Right atrium auricular region (tissue), 2 donors: ENCODE results near the gene ADIRF. TPM values are rescaled to one million over a fixed set of nuclear protein-coding genes. Genes with fewer than 3 reads are reported as not detected.
A peak's percentile ranks its signal among the peaks of the same experiment; 100 is the strongest.
"Not testable (repeated sequence)": the region's sequence is repeated elsewhere in the genome, so short reads cannot be mapped to it uniquely, and the experiment has no call there.

Experiments used
- DNase-seq: peaks from one replicate; pipeline ENCODE4 v3.0.0-alpha.2; 2019; ENCODE audit warnings: low spot score
- H3K27ac ChIP-seq, 2 donors: fragments of 200-600 bp; sonication (generic); 1 replicate in 1 of 2; 2 replicates in 1 of 2; pipeline ENCODE4 v1.5.1; 2016 to 2019
- H3K27me3 ChIP-seq, 2 donors: fragments of 200-600 bp; sonication (generic); one replicate each; pipeline versions ENCODE4 v1.5.1 to v1.6.0; 2017 to 2019
- H3K36me3 ChIP-seq: fragments of 200-600 bp; sonication (generic); one replicate; pipeline ENCODE4 v1.5.1; 2016
- H3K4me1 ChIP-seq, 2 donors: fragments of 200-600 bp; sonication (generic); one replicate each; pipeline versions ENCODE4 v1.5.1 to v1.6.0; 2017 to 2019
- H3K4me3 ChIP-seq, 2 donors: fragments of 200-600 bp; sonication (generic); 1 replicate in 1 of 2; 2 replicates in 1 of 2; pipeline ENCODE4 v1.5.1; 2017 to 2019; ENCODE audit warnings: mild to moderate bottlenecking in 1 of 2, moderate library complexity in 1 of 2
- H3K9me3 ChIP-seq, 2 donors: fragments of 200-600 bp; sonication (generic); one replicate each; pipeline ENCODE4 v1.5.1; 2019
- total RNA-seq, 2 donors: library from RNA; depleted of rRNA; stranded (reverse); fragments of >200 nt; gene quantifications; one replicate each; pipeline ENCODE4 v1.1.0, GENCODE V29; 2016
- TF ChIP-seq, protein P1 (sequence below), 2 donors: fragments of 200-600 bp; sonication (generic); IDR thresholded peaks; one replicate each; pipeline ENCODE4 v1.5.1; 2019; ENCODE audit warnings: antibody characterized with exemption in 2 of 2

ADIRF gene
- total RNA-seq, 2 donors from 2014 or later = 67.8 to 195 TPM

DNA sequence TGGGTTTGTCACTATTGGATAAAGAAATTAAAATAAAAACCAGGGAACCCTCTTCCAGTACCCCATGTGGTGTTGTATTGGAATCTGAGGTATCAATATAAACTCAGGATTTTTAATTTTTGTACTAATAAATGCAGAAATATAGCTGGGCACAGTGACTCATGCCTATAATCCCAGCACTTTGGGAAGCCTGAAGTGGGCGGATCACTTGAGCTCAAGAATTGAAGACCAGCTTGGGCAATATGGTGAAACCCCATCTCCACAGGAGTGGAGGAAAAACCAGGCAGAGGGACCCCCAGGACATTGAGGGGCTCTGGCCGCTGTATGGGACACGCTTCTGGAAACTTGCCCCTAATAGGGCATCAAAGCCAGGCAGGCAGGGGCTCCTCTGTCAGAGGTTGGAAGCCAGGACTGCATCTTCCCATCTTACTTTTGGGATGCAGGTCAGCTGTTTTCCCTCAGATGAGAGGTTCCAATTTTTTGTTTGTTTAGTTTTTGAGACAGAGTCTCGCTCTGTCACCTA, 11.1 kb downstream of the ADIRF start:
- H3K36me3 ChIP-seq = no peaks in the 10 kb centered on the region
- no peak overlapping the region for H3K4me3 ChIP-seq
- TF ChIP-seq, protein P1, sequence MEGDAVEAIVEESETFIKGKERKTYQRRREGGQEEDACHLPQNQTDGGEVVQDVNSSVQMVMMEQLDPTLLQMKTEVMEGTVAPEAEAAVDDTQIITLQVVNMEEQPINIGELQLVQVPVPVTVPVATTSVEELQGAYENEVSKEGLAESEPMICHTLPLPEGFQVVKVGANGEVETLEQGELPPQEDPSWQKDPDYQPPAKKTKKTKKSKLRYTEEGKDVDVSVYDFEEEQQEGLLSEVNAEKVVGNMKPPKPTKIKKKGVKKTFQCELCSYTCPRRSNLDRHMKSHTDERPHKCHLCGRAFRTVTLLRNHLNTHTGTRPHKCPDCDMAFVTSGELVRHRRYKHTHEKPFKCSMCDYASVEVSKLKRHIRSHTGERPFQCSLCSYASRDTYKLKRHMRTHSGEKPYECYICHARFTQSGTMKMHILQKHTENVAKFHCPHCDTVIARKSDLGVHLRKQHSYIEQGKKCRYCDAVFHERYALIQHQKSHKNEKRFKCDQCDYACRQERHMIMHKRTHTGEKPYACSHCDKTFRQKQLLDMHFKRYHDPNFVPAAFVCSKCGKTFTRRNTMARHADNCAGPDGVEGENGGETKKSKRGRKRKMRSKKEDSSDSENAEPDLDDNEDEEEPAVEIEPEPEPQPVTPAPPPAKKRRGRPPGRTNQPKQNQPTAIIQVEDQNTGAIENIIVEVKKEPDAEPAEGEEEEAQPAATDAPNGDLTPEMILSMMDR (IDR thresholded peaks at IDR 0.05) = no peak
- no peaks in the 10 kb centered on the region for H3K27me3 ChIP-seq
- peak overlapping the region; percentile 73 for H3K27ac ChIP-seq
- no peaks in the 10 kb centered on the region for H3K9me3 ChIP-seq
- DNase-seq = no peak
- H3K4me1 ChIP-seq = peaks cover 0 to 18% of the 10 kb centered on the region in 2 donors

DNA sequence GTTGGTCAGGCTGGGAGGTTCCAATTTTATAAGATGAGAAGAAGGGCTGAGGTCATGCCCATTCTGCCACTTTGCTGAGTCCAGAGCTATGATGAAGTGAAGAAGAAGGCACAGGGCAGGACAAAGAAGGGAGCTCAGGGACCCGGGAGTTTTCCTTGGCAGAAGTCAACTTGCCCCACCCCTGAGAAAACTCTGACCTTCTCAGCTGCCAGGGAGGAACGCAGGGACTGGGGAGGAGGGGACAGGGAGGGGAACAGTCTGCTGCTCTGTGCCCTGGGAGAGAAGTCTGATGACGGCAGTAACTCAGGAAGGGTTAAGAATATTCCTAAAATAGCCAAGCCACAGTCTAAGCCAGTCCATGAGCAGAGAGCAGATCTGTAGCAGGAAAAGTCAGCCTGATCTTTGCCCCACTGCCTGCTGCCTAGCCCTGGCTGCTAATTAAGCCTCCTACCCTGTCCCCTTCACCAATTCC, 11.7 kb downstream of the ADIRF start:
- peak; percentile 77 for DNase-seq
- Histone ChIP-seq H3K4me3 (no peak overlapping the region), H3K4me1 (peaks cover 0 to 18% of the 10 kb centered on the region in 2 donors), H3K36me3 (no peaks in the 10 kb centered on the region), H3K9me3 (no peaks in the 10 kb centered on the region), H3K27ac (peak overlapping the region; percentile 73), H3K27me3 (no peaks in the 10 kb centered on the region)
- TF ChIP-seq, protein P1 (IDR thresholded peaks at IDR 0.05) = no peak

DNA sequence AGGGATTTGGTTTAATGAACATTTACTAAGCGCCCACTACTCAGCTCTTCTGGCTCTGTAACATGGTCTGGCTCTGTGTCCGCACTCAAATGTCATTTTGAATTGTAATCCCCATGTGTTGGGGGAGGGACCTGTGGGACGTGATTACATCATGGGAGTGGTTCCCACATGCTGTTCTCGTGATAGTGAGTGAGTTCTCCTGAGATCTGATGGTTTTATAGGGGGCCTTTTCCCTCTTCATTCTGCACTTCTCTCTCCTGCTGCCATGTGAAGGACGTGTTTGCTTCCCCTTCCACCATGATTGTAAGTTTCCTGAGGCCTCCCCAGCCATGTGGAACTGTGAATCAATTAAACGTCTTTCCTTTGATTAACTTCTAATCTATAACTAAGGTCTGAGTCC, 12.7 kb downstream of the ADIRF start:
- H3K4me1 ChIP-seq = peaks cover 0 to 18% of the 10 kb centered on the region in 2 donors
- not testable (repeated sequence) for H3K4me3 ChIP-seq, DNase-seq, H3K9me3 ChIP-seq, H3K27me3 ChIP-seq, H3K36me3 ChIP-seq
- peak overlapping the region; percentile 73 for H3K27ac ChIP-seq

DNA sequence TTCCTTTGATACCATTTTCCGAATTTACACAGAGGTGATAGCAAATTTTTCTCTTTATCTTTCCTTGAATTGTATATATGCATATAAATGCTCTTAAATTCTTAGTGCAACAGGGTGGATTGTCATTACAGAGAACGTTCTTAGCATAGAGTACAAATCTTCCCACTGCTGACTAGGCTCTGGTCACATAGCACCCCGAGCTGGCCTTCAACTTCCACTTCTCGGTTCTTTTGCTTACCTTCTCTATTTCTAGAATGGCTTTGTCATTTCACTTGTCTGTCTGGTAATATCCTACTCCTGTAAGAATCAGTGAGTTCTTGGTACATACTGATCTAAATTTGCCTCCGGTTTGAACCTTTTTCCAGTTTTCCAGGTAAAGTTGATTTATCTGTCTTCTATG, 13.4 kb downstream of the ADIRF start:
- Histone ChIP-seq H3K9me3 (no peaks in the 10 kb centered on the region), H3K4me1 (peaks cover 0 to 18% of the 10 kb centered on the region in 2 donors), H3K27ac (no peak overlapping the region), H3K36me3 (no peaks in the 10 kb centered on the region), H3K4me3 (no peak overlapping the region), H3K27me3 (no peaks in the 10 kb centered on the region)
- DNase-seq = no peak
- TF ChIP-seq, protein P1 (IDR thresholded peaks at IDR 0.05) = no peak

DNA sequence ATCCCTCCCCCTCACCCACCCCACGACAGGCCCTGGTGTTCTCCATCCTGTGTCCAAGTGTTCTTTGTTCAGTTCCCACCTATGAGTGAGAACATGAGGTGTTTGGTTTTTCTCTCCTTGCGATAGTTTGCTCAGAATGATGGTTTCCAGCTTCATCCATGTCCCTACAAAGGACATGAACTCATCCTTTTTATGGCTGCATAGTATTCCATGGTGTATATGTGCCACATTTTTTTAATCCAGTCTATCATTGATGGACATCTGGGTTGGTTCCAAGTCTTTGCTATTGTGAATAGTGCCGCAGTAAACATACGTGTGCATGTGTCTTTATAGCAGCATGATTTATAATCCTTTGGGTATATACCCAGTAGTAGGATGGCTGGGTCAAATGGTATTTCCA, 16.2 kb downstream of the ADIRF start:
- H3K27me3 ChIP-seq, DNase-seq, H3K4me3 ChIP-seq, H3K27ac ChIP-seq, H3K36me3 ChIP-seq, H3K9me3 ChIP-seq: not testable (repeated sequence)
- H3K4me1 ChIP-seq = peaks cover 0 to 15% of the 10 kb centered on the region in 2 donors

DNA sequence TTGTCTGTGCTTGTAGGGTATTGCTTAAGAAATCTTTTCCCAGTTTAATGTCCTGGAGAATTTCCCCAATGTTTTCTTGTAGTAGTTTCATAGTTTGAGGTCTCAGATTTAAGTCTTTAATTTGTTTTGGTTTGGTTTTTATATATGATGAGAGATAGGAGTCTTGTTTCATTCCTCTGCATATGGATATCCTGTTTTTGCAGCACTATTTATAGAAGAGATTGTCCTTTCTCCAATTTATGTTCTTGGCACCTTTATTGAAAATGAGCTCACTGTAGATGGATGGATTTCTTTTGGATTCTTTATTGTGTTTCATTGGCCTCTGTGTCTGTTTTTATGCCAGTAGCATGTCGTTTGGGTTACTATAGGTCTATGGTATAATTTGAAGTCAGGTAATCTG, 20.2 kb downstream of the ADIRF start:
- Histone ChIP-seq H3K9me3 (no peaks in the 10 kb centered on the region), H3K36me3 (peaks cover 1% of the 10 kb centered on the region), H3K4me1 (no peaks in the 10 kb centered on the region), H3K4me3 (no peak overlapping the region), H3K27ac (no peak overlapping the region), H3K27me3 (no peaks in the 10 kb centered on the region)
- TF ChIP-seq, protein P1 (IDR thresholded peaks at IDR 0.05) = no peak
- DNase-seq = no peak

DNA sequence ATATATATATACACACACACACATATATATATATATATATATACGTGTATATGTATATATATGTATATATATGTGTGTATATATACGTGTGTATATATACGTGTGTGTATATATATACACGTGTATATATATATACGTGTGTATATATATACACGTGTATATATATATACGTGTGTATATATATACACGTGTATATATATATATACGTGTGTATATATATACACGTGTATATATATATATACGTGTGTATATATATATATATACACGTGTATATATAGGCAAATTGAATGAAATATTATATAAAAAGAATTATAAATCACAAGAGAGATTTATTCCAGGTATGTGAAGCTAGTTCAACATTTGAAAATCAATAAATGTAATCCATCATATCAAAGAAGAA, 23.1 kb downstream of the ADIRF start:
- H3K27ac ChIP-seq, H3K9me3 ChIP-seq, H3K4me1 ChIP-seq, DNase-seq, H3K36me3 ChIP-seq, H3K27me3 ChIP-seq, H3K4me3 ChIP-seq: not testable (repeated sequence)
